B cell (primary cell): Measurements from ENCODE around the gene ETS1. TPM values are rescaled to one million over a fixed set of nuclear protein-coding genes. Genes with fewer than 3 reads are reported as not detected.
"Not testable (repeated sequence)": the region's sequence is repeated elsewhere in the genome, so short reads cannot be mapped to it uniquely, and the experiment has no call there.

ENCODE experiments used
- ATAC-seq: fragments of 200-7000 bp; cut with Tn5 transposase; one replicate; pipeline ENCODE4 v1.10.0; 2021; ENCODE audit warnings: low read depth, mild to moderate bottlenecking, moderate number of reproducible peaks, moderate library complexity
- CTCF ChIA-PET: fragments of 350-600 bp; sonication (Branson Sonifier 250); formaldehyde crosslinking; loops from one replicate; lab custom pipeline; 2021; ENCODE audit warnings: antibody characterized with exemption, inconsistent platforms; lab: Charles Lee
- POLR2A ChIA-PET: fragments of 350-600 bp; sonication (Branson Sonifier 250); formaldehyde crosslinking; loops from one replicate; lab custom pipeline; 2021; ENCODE audit warnings: antibody characterized with exemption; lab: Charles Lee
- DNase-seq: peaks from one replicate; pipeline ENCODE4 v3.0.0; 2013
- H2AFZ ChIP-seq: 2 replicates; pipeline ENCODE4 v1.6.1; 2012; ENCODE audit warnings: mild to moderate bottlenecking, low read depth, low read length; ENCODE audit not compliant: insufficient read depth, poor library complexity, severe bottlenecking
- H3K27ac ChIP-seq, 2 donors: 1 replicate in 1 of 2; 2 replicates in 1 of 2; pipeline ENCODE4 v1.5.1; 2012 to 2013; ENCODE audit warnings: low read length in 2 of 2, mild to moderate bottlenecking in 2 of 2, moderate library complexity in 1 of 2
- H3K27me3 ChIP-seq, 4 experiments: fragments of 200-600 bp in 1 of 4; sonication (generic) in 1 of 4; replicated peaks in 1 of 4; 1 replicate in 2 of 4; 2 replicates in 2 of 4; pipeline versions ENCODE4 v1.6.1 to v1.7.0; 2013 to 2016; ENCODE audit warnings: low read length in 3 of 4, mild to moderate bottlenecking in 2 of 4, mixed read lengths in 1 of 4, moderate library complexity in 1 of 4; ENCODE audit not compliant: insufficient read depth in 4 of 4, control insufficient read depth in 3 of 4; ENCODE audit errors: control extremely low read depth in 1 of 4
- H3K36me3 ChIP-seq, 2 experiments: replicated peaks in 1 of 2; 1 replicate in 1 of 2; 2 replicates in 1 of 2; pipeline versions ENCODE4 v1.6.1 to v1.7.1; 2013; ENCODE audit warnings: low read length in 1 of 2; ENCODE audit not compliant: insufficient read depth in 2 of 2, control insufficient read depth in 1 of 2; ENCODE audit errors: control extremely low read depth in 1 of 2, extremely low read depth in 1 of 2
- H3K4me1 ChIP-seq, 2 donors: fragments of 200-600 bp in 1 of 2; sonication (generic) in 1 of 2; 1 replicate in 1 of 2; 2 replicates in 1 of 2; pipeline versions ENCODE4 v1.5.1 to v1.6.1; 2013 to 2017; ENCODE audit warnings: low read length in 2 of 2; ENCODE audit not compliant: control insufficient read depth in 2 of 2, insufficient read depth in 2 of 2
- H3K4me2 ChIP-seq: replicated peaks from 2 replicates; pipeline ENCODE3; 2012; ENCODE audit warnings: mild to moderate bottlenecking, low read depth, low read length; ENCODE audit not compliant: poor library complexity, severe bottlenecking
- H3K4me3 ChIP-seq, 5 experiments: fragments of 200-600 bp in 1 of 5; sonication (generic) in 1 of 5; 1 replicate in 3 of 5; 2 replicates in 2 of 5; pipeline versions ENCODE4 v1.5.1 to v1.7.0; 2011 to 2016; ENCODE audit warnings: low read length in 4 of 5, mild to moderate bottlenecking in 4 of 5, low read depth in 2 of 5, control low read depth in 1 of 5, moderate library complexity in 1 of 5; ENCODE audit not compliant: insufficient read depth in 1 of 5; ENCODE audit errors: control extremely low read depth in 1 of 5, extremely low read depth in 1 of 5
- H3K79me2 ChIP-seq: fragments of 200-600 bp; sonication (generic); one replicate; pipeline ENCODE4 v1.6.0; 2016; ENCODE audit warnings: low read length; ENCODE audit not compliant: control insufficient read depth, insufficient read depth
- H3K9ac ChIP-seq: fragments of 200-600 bp; sonication (generic); 2 replicates; pipeline ENCODE4 v1.6.1; 2017; ENCODE audit warnings: mild to moderate bottlenecking, low read length, moderate library complexity
- H3K9me3 ChIP-seq, 3 donors: one replicate each; pipeline versions ENCODE4 v1.6.1 to v1.7.1; 2013; ENCODE audit warnings: low read length in 2 of 3; ENCODE audit not compliant: control insufficient read depth in 2 of 3, insufficient read depth in 1 of 3; ENCODE audit errors: control extremely low read depth in 1 of 3
- H4K20me1 ChIP-seq: 2 replicates; pipeline ENCODE4 v1.6.0; 2012; ENCODE audit warnings: mild to moderate bottlenecking, low read length; ENCODE audit not compliant: insufficient read depth, control insufficient read depth, poor library complexity, severe bottlenecking
- H3K27ac Mint-ChIP-seq: one replicate; pipeline ENCODE4 v1.8.0; 2021; ENCODE audit warnings: mixed read lengths
- H3K27me3 Mint-ChIP-seq: one replicate; pipeline ENCODE4 v1.8.0; 2021; ENCODE audit warnings: mixed read lengths
- H3K4me1 Mint-ChIP-seq: one replicate; pipeline ENCODE4 v1.8.0; 2021; ENCODE audit warnings: mixed read lengths
- H3K4me3 Mint-ChIP-seq: one replicate; pipeline ENCODE4 v1.8.0; 2021; ENCODE audit warnings: mixed read lengths
- H3K9me3 Mint-ChIP-seq: one replicate; pipeline ENCODE4 v1.8.0; 2022; ENCODE audit warnings: mixed read lengths; ENCODE audit not compliant: insufficient read depth
- EZH2 ChIP-seq: IDR thresholded peaks from 2 replicates; pipeline ENCODE4 v1.6.1; 2012; ENCODE audit warnings: borderline replicate concordance, low read depth, mild to moderate bottlenecking, moderate library complexity, low read length; ENCODE audit not compliant: insufficient read depth, poor library complexity, severe bottlenecking
- WGBS: methylation state at CpG from one replicate; pipeline ENCODE4 v1.1.5; 2013; ENCODE audit warnings: missing lambda C conversion rate; ENCODE audit not compliant: insufficient coverage; 5-methylcytosine and 5-hydroxymethylcytosine counted together
- intact Hi-C: fragments of 100-400 bp; cut with micrococcal nuclease; formaldehyde crosslinking; loops from one replicate; pipeline ENCODE4 v1.10.0; 2022
- polyA plus RNA-seq: library from polyadenylated mRNA; depleted of rRNA; stranded (reverse); fragments of >200 nt; gene quantifications from 2 replicates; pipeline ENCODE4 v1.2.3, GENCODE V29; 2012
- total RNA-seq, 2 donors: library from RNA; stranded (reverse); fragments of 120-200 nt in 1 of 2; gene quantifications; 1 replicate in 1 of 2; 2 replicates in 1 of 2; pipeline versions ENCODE4 v1.2.3 to v1.2.4, GENCODE V29; 2013 to 2022
- TF ChIP-seq, protein P1 (sequence below): fragments of 200-600 bp; IDR thresholded peaks from one replicate; pipeline ENCODE4 v1.8.0; 2022; ENCODE audit warnings: antibody characterized with exemption, mild to moderate bottlenecking

ETS1 gene
- total and polyA plus RNA-seq, 2 donors (not counting 1 experiment from before 2014, with no cell fraction given): 115 to 271 TPM

GRCh38 chr11:128450425-128450824 lies 136.9 kb downstream of the ETS1 start:
- H3K36me3 ChIP-seq, intact Hi-C loops, H3K27me3 ChIP-seq, POLR2A ChIA-PET, H3K27ac ChIP-seq, H3K9ac ChIP-seq, ATAC-seq, DNase-seq, H4K20me1 ChIP-seq, H3K27ac Mint-ChIP-seq, H3K9me3 ChIP-seq, H3K27me3 Mint-ChIP-seq, H2AFZ ChIP-seq, H3K4me2 ChIP-seq, H3K4me3 ChIP-seq, H3K9me3 Mint-ChIP-seq, H3K79me2 ChIP-seq, H3K4me3 Mint-ChIP-seq: not testable (repeated sequence)
- WGBS: no CpG with 5 or more reads among the region's 4 CpGs
- peaks cover 42% of the 10 kb centered on the region for H3K4me1 Mint-ChIP-seq
- CTCF ChIA-PET: interaction anchor here (1.3 kb wide), 1 partner anchor 181 kb away, joined by 3 read pairs; no protein-coding TSS in a partner anchor
- peaks cover 0 to 10% of the 10 kb centered on the region in 2 donors for H3K4me1 ChIP-seq

DNA sequence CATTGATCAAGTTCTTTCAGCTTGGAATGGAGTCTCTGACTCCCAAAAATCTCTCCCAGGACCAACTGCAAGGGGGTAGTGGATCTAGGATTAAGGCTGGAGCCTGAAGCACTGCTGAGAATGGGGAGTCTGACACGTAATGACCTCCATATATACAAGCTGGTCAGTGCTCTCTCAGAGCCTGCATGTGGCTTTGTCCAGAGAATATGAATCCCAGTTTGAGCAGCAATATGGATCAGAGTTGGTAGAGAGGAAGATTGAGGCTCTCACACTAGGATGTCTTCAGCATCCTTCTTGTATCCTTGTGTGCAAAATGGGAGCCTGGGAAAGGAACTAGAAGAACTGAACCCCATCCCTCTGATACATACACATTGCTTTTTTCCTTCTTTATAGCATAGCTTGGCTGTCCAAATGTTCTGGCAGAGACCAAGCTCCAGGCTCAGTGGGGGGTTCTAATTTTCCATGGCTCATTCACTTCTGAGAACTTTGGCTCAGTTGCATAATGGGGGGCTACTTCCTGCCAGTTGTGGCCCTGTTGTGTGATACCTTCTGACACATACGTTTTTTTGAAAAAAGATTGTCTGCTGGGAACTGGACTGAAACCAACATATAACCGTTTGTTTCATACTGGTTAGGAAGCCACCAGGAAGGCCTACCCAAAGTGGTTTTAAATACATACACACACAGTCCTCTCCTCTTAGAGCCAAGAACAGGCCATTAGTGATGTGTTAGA lies 138.2 kb downstream of the ETS1 start:
- H3K4me3 Mint-ChIP-seq: no peak overlapping the region
- TF ChIP-seq, protein P1, sequence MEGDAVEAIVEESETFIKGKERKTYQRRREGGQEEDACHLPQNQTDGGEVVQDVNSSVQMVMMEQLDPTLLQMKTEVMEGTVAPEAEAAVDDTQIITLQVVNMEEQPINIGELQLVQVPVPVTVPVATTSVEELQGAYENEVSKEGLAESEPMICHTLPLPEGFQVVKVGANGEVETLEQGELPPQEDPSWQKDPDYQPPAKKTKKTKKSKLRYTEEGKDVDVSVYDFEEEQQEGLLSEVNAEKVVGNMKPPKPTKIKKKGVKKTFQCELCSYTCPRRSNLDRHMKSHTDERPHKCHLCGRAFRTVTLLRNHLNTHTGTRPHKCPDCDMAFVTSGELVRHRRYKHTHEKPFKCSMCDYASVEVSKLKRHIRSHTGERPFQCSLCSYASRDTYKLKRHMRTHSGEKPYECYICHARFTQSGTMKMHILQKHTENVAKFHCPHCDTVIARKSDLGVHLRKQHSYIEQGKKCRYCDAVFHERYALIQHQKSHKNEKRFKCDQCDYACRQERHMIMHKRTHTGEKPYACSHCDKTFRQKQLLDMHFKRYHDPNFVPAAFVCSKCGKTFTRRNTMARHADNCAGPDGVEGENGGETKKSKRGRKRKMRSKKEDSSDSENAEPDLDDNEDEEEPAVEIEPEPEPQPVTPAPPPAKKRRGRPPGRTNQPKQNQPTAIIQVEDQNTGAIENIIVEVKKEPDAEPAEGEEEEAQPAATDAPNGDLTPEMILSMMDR: no peak
- TF ChIP-seq EZH2: no peak
- WGBS: 100% methylated on average over 1 of the region's 3 CpGs
- H3K36me3 ChIP-seq: no peaks in the 10 kb centered on the region
- H3K4me2 ChIP-seq: no peak overlapping the region
- no peaks in the 10 kb centered on the region for H3K79me2 ChIP-seq
- peaks cover 43% of the 10 kb centered on the region for H3K4me1 Mint-ChIP-seq
- no peak overlapping the region for H2AFZ ChIP-seq
- no peak overlapping the region for H3K9ac ChIP-seq
- CTCF ChIA-PET: no interaction called here
- no peak overlapping the region for H3K4me3 ChIP-seq
- DNase-seq (no peak), ATAC-seq (no peak)
- no peak overlapping the region for H3K27ac ChIP-seq
- H3K27me3 Mint-ChIP-seq: no peaks in the 10 kb centered on the region
- H3K4me1 ChIP-seq: peaks cover 5 to 10% of the 10 kb centered on the region in 2 donors
- no peaks in the 10 kb centered on the region for H4K20me1 ChIP-seq
- no peaks in the 10 kb centered on the region for H3K27me3 ChIP-seq
- POLR2A ChIA-PET: interaction anchor here (0.9 kb wide), 1 partner anchor 23 kb away, joined by 3 read pairs; no protein-coding TSS in a partner anchor
- H3K9me3 Mint-ChIP-seq: no peaks in the 10 kb centered on the region
- no peak overlapping the region for H3K27ac Mint-ChIP-seq
- H3K9me3 ChIP-seq: peaks cover 0 to 6% (median 0%) of the 10 kb centered on the region in 3 donors
- intact Hi-C loops: loop anchor here (10.0 kb wide), 1 partner anchor 54 kb away; no protein-coding TSS in a partner anchor
